ENCODE results near the gene RYR2. TPM values are rescaled to one million over a fixed set of nuclear protein-coding genes. Genes with fewer than 3 reads are reported as not detected.

Gene RYR2
- total and polyA plus RNA-seq, 2 of the 8 experiments (the other 6 are each of a cell fraction or from before 2014, with no cell fraction given), result 1.3 to 4.4 TPM

DNA sequence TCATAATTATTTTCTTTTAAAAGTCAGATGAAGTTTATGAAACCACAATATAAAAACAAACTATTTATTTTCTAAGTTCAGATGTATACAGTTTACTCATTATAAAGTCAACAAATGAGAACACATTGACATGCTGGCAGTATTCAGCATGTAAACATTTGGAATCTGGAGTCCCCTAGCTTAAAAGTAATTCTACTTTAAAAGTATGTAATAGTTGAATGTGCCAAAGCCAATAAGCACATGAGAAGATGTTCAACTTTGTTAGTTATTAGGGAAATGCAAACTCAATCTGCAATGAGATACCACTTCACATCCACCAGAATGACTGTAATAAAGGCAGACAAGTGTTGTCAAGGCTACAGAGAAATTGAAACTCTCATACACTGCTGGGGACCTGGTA, 96.6 kb downstream of the RYR2 start:
- Histone ChIP-seq H3K4me2 (ENCODE audit: insufficient read depth in 1 of 2, low read depth in 2 of 2, low read length in 2 of 2) (no peak overlapping the region), H2BK15ac (ENCODE audit: low read length) (no peak overlapping the region), H4K8ac (ENCODE audit: extremely low read depth, insufficient read depth, low read length) (no peak overlapping the region), H2BK5ac (ENCODE audit: low read depth, low read length) (no peak overlapping the region), H2BK20ac (ENCODE audit: low read length) (no peak overlapping the region), H3K14ac (ENCODE audit: insufficient read length) (no peak overlapping the region), H3K56ac (replicated peaks; ENCODE audit: insufficient read length, low read depth, low read length) (no peak overlapping the region), H3K27me3 (replicated peaks in 1 of 4; ENCODE audit: control insufficient read depth in 3 of 4, extremely low read depth in 1 of 4, insufficient read depth in 3 of 4, low read length in 3 of 4) (no peaks in the 10 kb centered on the region), H3K18ac (ENCODE audit: extremely low read depth, low read length) (no peak overlapping the region), H4K91ac (replicated peaks; ENCODE audit: insufficient read length, low read length) (no peak overlapping the region), H3K27ac (ENCODE audit: low read depth, low read length) (no peak overlapping the region), H3K23ac (ENCODE audit: insufficient read length) (no peak overlapping the region), H4K5ac (ENCODE audit: insufficient read length, low read depth, low read length) (no peak overlapping the region), H2AK5ac (ENCODE audit: low read depth, low read length) (no peak overlapping the region), H3K23me2 (ENCODE audit: low read depth, low read length) (no peaks in the 10 kb centered on the region), H3K36me3 (ENCODE audit: control insufficient read depth in 2 of 4, insufficient read depth in 4 of 4, low read length in 3 of 4) (no peaks in the 10 kb centered on the region), H3K4ac (replicated peaks; ENCODE audit: insufficient read length, low read depth, low read length) (no peak overlapping the region), H3K4me3 (ENCODE audit: extremely low read depth in 1 of 4, insufficient read depth in 2 of 4, low read depth in 3 of 4, low read length in 4 of 4) (no peak overlapping the region), H3K79me2 (ENCODE audit: control insufficient read depth in 1 of 2, insufficient read depth in 2 of 2, low read length in 2 of 2) (no peaks in the 10 kb centered on the region), H2BK120ac (replicated peaks; ENCODE audit: low read depth, low read length) (no peak overlapping the region), H3K79me1 (ENCODE audit: low read depth, low read length) (no peaks in the 10 kb centered on the region; the same call in 1 of the 2 replicates), H4K20me1 (replicated peaks in 1 of 2; ENCODE audit: control insufficient read depth in 1 of 2, insufficient read depth in 2 of 2, low read length in 2 of 2) (no peaks in the 10 kb centered on the region), H3K4me1 (replicated peaks in 1 of 4; ENCODE audit: control insufficient read depth in 3 of 4, insufficient read depth in 4 of 4, low read length in 3 of 4) (peaks cover 0 to 4% (median 3%) of the 10 kb centered on the region in 4 experiments; a peak in 4 of 7 replicates), H3K9ac (replicated peaks in 1 of 4; ENCODE audit: extremely low read depth in 1 of 4, low read depth in 3 of 4, low read length in 3 of 4) (no peak overlapping the region), H2BK12ac (ENCODE audit: low read depth, low read length) (no peak overlapping the region), H2AFZ (ENCODE audit: low read length) (no peak overlapping the region), H3K9me3 (ENCODE audit: insufficient read depth in 2 of 2, low read depth in 1 of 2, low read length in 1 of 2) (peaks cover 0 to 3% of the 10 kb centered on the region in 2 experiments; a peak in 1 of 4 replicates)
- ChIA-PET CTCF (ENCODE audit: partially characterized antibody) (no interaction called here), POLR2A (ENCODE audit: partially characterized antibody) (no interaction called here)
- DNase-seq (ENCODE audit: low read depth in 1 of 2, low spot score in 2 of 2), result no peak
- no peak for FAIRE-seq
- TF ChIP-seq RNF2 (IDR thresholded peaks at IDR 0.05; ENCODE audit: borderline replicate concordance, low read depth, low read length, missing control alignments, poor library complexity, severe bottlenecking) (no peak), CBX5 (IDR thresholded peaks at IDR 0.05; ENCODE audit: low read depth, low read length) (no peak), FOSL1 (IDR thresholded peaks at IDR 0.05; ENCODE audit: insufficient read depth, low read depth, low read length) (no peak), NRF1 (IDR thresholded peaks at IDR 0.05; ENCODE audit: low read depth, low read length) (no peak), RBBP5 (IDR thresholded peaks at IDR 0.05; ENCODE audit: borderline replicate concordance, low read depth, low read length) (no peak), KDM4A (IDR thresholded peaks at IDR 0.05; ENCODE audit: low read depth, low read length, severe bottlenecking) (no peak)
